CD14-positive monocyte (primary cell): ENCODE measurements around the gene BCOR. TPM values are rescaled to one million over a fixed set of nuclear protein-coding genes. Genes with fewer than 3 reads are reported as not detected.
A peak's percentile ranks its signal among the peaks of the same experiment; 100 is the strongest.

Source experiments
- DNase-seq, 3 donors: peaks; one replicate each; pipeline ENCODE4 v3.0.0-alpha.2; 2011 to 2022
- H2AFZ ChIP-seq: 2 replicates; pipeline ENCODE4 v1.6.0; 2012; ENCODE audit warnings: mild to moderate bottlenecking, low read depth, low read length, inconsistent platforms; ENCODE audit not compliant: insufficient read depth, poor library complexity, severe bottlenecking
- H3K27ac ChIP-seq, 2 donors: 1 replicate in 1 of 2; 2 replicates in 1 of 2; pipeline ENCODE4 v1.5.1; 2012 to 2013; ENCODE audit warnings: low read length in 2 of 2, control low read depth in 1 of 2, inconsistent platforms in 1 of 2, low read depth in 1 of 2, mild to moderate bottlenecking in 1 of 2
- H3K27me3 ChIP-seq, 2 donors: one replicate each; pipeline versions ENCODE4 v1.6.0 to v1.6.1; 2011 to 2013; ENCODE audit warnings: low read length in 2 of 2; ENCODE audit not compliant: control insufficient read depth in 2 of 2, insufficient read depth in 2 of 2
- H3K36me3 ChIP-seq, 2 donors: replicated peaks in 1 of 2; 1 replicate in 1 of 2; 2 replicates in 1 of 2; pipeline versions ENCODE4 v1.5.1 to v1.6.1; 2012 to 2013; ENCODE audit warnings: low read length in 2 of 2, control low read depth in 1 of 2, inconsistent platforms in 1 of 2, mild to moderate bottlenecking in 1 of 2; ENCODE audit not compliant: insufficient read depth in 2 of 2, control insufficient read depth in 1 of 2
- H3K4me1 ChIP-seq, 2 donors: 1 replicate in 1 of 2; 2 replicates in 1 of 2; pipeline versions ENCODE4 v1.5.1 to v1.6.1; 2012 to 2013; ENCODE audit warnings: low read length in 2 of 2, control low read depth in 1 of 2, inconsistent platforms in 1 of 2, mild to moderate bottlenecking in 1 of 2, moderate library complexity in 1 of 2; ENCODE audit not compliant: insufficient read depth in 2 of 2, control insufficient read depth in 1 of 2
- H3K4me2 ChIP-seq: replicated peaks from 2 replicates; pipeline ENCODE3; 2012; ENCODE audit warnings: low read length, moderate library complexity, mild to moderate bottlenecking; ENCODE audit not compliant: poor library complexity, severe bottlenecking; ENCODE audit errors: extremely low read depth
- H3K4me3 ChIP-seq, 3 experiments: fragments of 200-600 bp in 1 of 3; sonication (generic) in 1 of 3; replicated peaks in 1 of 3; 1 replicate in 2 of 3; 2 replicates in 1 of 3; pipeline ENCODE4 v1.5.1; 2011 to 2013; ENCODE audit warnings: low read length in 3 of 3, mild to moderate bottlenecking in 3 of 3, control low read depth in 2 of 3, low read depth in 2 of 3, inconsistent platforms in 1 of 3, moderate library complexity in 1 of 3
- H3K79me2 ChIP-seq: 2 replicates; pipeline ENCODE4 v1.6.0; 2012; ENCODE audit warnings: mild to moderate bottlenecking, control low read depth, inconsistent platforms, low read length, moderate library complexity; ENCODE audit not compliant: insufficient read depth
- H3K9ac ChIP-seq: 2 replicates; pipeline ENCODE4 v1.6.0; 2017; ENCODE audit warnings: low read length, mild to moderate bottlenecking; ENCODE audit not compliant: insufficient read depth, poor library complexity, severe bottlenecking
- H3K9me3 ChIP-seq, 2 donors: replicated peaks in 1 of 2; 1 replicate in 1 of 2; 2 replicates in 1 of 2; pipeline versions ENCODE4 v1.5.1 to v1.6.1; 2012 to 2013; ENCODE audit warnings: low read length in 2 of 2, control low read depth in 1 of 2; ENCODE audit not compliant: control insufficient read depth in 1 of 2, insufficient read depth in 1 of 2
- H4K20me1 ChIP-seq: 2 replicates; pipeline ENCODE4 v1.6.0; 2012; ENCODE audit warnings: mild to moderate bottlenecking, low read length, control low read depth, moderate library complexity; ENCODE audit not compliant: insufficient read depth
- H3K27ac Mint-ChIP-seq, 7 donors: one replicate each; pipeline ENCODE4 v1.8.0; 2020; ENCODE audit warnings: mild to moderate bottlenecking in 7 of 7, mixed read lengths in 7 of 7, moderate library complexity in 6 of 7, inconsistent platforms in 2 of 7
- H3K27me3 Mint-ChIP-seq, 3 donors: one replicate each; pipeline ENCODE4 v1.8.0; 2021 to 2022; ENCODE audit warnings: low read depth in 3 of 3, mild to moderate bottlenecking in 3 of 3, mixed read lengths in 3 of 3, moderate library complexity in 3 of 3, inconsistent platforms in 1 of 3
- H3K36me3 Mint-ChIP-seq, 2 donors: one replicate each; pipeline ENCODE4 v1.8.0; 2020; ENCODE audit warnings: mixed read lengths in 2 of 2, inconsistent platforms in 1 of 2, mild to moderate bottlenecking in 1 of 2
- H3K4me1 Mint-ChIP-seq: one replicate; pipeline ENCODE4 v1.8.0; 2020; ENCODE audit warnings: mild to moderate bottlenecking, mixed read lengths
- H3K4me3 Mint-ChIP-seq, 2 donors: one replicate each; pipeline ENCODE4 v1.8.0; 2020; ENCODE audit warnings: mild to moderate bottlenecking in 2 of 2, mixed read lengths in 2 of 2, moderate library complexity in 1 of 2
- H3K9me3 Mint-ChIP-seq, 7 donors: one replicate each; pipeline ENCODE4 v1.8.0; 2020 to 2022; ENCODE audit warnings: mixed read lengths in 7 of 7, mild to moderate bottlenecking in 6 of 7, moderate library complexity in 6 of 7, inconsistent platforms in 2 of 7
- CTCF ChIP-seq: fragments of 200-600 bp; IDR thresholded peaks from one replicate; pipeline ENCODE4 v1.8.0; 2022; ENCODE audit warnings: antibody characterized with exemption, mild to moderate bottlenecking
- WGBS: methylation state at CpG from one replicate; pipeline ENCODE4 v1.1.5; 2013; ENCODE audit warnings: missing lambda C conversion rate; ENCODE audit not compliant: insufficient coverage; 5-methylcytosine and 5-hydroxymethylcytosine counted together
- intact Hi-C, 2 donors: fragments of 100-400 bp; cut with micrococcal nuclease; formaldehyde crosslinking; loops; one replicate each; pipeline versions ENCODE4 v1.15.0 to v1.15.1; 2023
- polyA plus RNA-seq, 3 donors: library from polyadenylated mRNA; depleted of rRNA in 1 of 3; unstranded in 2 of 3; stranded (reverse) in 1 of 3; fragments of 300-500 nt in 2 of 3; fragments of >200 nt in 1 of 3; fragmentation: Illumina TruSeq in 2 of 3; gene quantifications; 1 replicate in 2 of 3; 2 replicates in 1 of 3; pipeline ENCODE4 v1.2.3, GENCODE V29; 2012 to 2021

The BCOR gene
- polyA plus RNA-seq, 3 donors, result 1.1 to 8.2 (median 2.6) TPM

GRCh38 chrX:40090050-40090804 is 7.5 kb downstream of the BCOR start:
- H3K9ac ChIP-seq, result no peak overlapping the region

More at GRCh38 chrX:40090050-40090804, 7.5 kb downstream of the BCOR start:
- Histone ChIP-seq H3K79me2 (peaks cover 99% of the 10 kb centered on the region), H3K9me3 (no peaks in the 10 kb centered on the region), H3K4me2 (peak overlapping the region; percentile 59), H3K4me3 (peak overlapping the region in 2 of 3 experiments; percentile 12 to 52), H3K27me3 (peaks cover 2 to 21% of the 10 kb centered on the region in 2 donors), H2AFZ (no peak overlapping the region), H3K4me1 (peaks cover 27 to 42% of the 10 kb centered on the region in 2 donors), H4K20me1 (peaks cover 100% of the 10 kb centered on the region), H3K36me3 (peaks cover 0 to 3% of the 10 kb centered on the region in 2 donors), H3K27ac (no peak overlapping the region)
- Mint-ChIP-seq H3K4me1 (peaks cover 55% of the 10 kb centered on the region), H3K27me3 (peaks cover 2 to 80% (median 31%) of the 10 kb centered on the region in 3 donors), H3K36me3 (peaks cover 12% of the 10 kb centered on the region in 2 donors), H3K9me3 (peaks cover 0 to 22% (median 9%) of the 10 kb centered on the region in 7 donors), H3K27ac (no peak overlapping the region), H3K4me3 (peak overlapping the region; percentile 41 to 53)
- peak in 1 of 3 donors; percentile 10 for DNase-seq
- TF ChIP-seq CTCF, result no peak
- 0% methylated on average over 14 of the region's 63 CpGs for WGBS
- intact Hi-C loops, result no loop called here
